CD4-positive, alpha-beta T cell treated with Interleukin-15 for 4 hours (primary cell): Measurements from ENCODE around the gene PWWP2B.

ENCODE experiments used
- DNase-seq: peaks from one replicate; pipeline ENCODE4 v3.0.0-alpha.2; 2020; ENCODE audit warnings: low spot score

PWWP2B gene

DNA sequence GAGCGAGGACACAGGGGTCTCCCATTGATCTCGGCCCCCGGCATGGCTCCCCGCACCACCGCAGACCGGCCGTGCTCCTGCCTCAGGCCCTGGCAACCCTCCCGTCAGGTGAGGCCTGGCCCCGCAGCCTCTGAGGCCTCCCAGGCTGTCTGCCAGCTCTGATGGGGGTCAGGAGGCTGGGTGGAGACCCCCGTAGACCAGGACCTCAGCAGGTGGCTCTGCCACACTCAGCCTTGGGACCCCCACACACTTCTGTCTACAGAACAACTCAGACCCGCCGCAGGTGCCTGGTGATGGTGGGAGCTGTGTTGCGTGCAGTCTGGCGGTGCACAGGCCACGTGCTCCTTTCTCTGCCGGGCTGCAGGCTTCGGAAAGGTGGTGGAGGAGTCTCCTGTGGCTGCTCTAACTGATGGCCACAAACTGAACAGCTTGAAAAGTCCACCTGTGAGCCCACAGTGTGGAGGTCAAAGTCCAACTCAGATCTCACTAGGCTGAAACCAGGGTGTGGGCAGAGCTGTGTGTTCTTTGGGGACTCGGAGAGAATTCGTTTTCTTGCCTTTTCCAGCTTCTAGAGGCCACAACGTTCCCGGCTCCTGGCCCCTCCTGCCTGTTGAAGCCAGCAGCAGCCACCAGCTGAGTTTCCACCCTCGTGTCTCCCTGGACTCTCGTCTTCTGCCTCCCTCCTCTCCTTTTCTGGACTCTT, 62.5 kb downstream of the PWWP2B start:
- no peak for DNase-seq

DNA sequence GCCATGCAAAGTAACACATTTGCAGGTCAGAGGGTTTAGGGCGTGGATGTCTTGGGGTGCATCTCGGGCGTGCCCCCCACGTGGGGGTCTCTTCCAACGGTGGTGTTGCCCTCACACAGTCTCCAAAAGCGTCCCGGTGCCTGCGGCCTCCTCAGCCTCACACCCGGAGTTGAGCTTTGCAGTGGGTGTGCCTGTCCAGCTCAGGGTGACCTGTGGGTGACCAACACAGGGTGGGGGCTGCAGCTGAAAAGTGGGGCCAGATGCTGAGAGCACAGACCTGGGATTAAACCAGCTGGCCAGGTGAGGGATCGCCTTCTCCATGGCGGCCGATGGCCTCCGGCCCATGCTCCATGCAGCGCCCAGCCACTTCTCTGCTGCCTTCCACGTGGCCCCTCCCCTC, 63.1 kb downstream of the PWWP2B start:
- DNase-seq = no peak

DNA sequence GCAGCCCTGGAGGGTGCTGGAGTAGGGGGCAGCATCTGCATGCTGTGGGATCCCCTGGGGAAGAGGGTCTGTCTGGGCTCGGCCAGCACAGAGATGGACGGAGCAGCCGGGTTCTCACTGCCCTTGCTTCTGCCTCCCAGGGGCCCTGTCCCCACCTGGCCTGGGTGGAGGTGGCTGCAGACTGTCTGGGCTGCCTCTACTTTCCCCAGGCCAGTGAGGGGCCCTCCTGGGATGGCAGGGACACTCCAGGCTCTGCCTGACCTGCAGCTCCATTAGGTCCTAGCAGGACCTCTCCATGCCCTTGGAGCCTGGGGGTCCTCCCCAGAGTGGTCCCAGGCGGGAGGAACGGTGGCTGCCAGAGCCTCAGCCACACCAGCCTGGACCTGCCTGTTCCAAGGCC, 63.7 kb downstream of the PWWP2B start:
- no peak for DNase-seq

DNA sequence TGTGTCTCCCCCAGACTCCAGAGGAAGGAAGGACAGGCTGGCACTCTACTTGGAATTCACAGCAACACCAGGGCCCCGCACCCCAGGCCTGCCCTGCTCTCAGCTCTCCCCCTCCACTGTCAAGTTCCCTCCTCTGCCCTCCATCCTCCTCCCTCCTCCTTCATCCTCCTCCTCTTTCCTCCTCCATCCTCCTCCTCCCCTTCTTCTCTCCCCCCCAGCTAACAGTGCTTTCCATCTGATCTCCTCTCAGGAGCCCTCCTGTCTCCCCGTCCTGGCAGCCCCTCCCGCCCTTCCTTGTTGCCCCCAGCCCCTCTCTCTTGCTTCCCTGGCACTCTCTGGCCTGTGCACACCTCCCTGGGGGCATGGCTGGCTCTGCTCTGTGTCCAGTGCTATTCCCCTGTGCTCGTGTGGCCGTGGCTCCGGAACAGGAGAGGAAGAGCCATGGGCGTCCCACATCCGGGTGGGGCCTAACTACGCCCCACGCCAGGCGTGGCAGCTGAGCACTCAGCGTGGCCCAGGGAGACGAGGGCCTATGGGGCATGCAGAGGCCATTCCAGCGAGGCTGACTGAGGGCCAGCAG, 64.2 kb downstream of the PWWP2B start:
- no peak for DNase-seq

DNA sequence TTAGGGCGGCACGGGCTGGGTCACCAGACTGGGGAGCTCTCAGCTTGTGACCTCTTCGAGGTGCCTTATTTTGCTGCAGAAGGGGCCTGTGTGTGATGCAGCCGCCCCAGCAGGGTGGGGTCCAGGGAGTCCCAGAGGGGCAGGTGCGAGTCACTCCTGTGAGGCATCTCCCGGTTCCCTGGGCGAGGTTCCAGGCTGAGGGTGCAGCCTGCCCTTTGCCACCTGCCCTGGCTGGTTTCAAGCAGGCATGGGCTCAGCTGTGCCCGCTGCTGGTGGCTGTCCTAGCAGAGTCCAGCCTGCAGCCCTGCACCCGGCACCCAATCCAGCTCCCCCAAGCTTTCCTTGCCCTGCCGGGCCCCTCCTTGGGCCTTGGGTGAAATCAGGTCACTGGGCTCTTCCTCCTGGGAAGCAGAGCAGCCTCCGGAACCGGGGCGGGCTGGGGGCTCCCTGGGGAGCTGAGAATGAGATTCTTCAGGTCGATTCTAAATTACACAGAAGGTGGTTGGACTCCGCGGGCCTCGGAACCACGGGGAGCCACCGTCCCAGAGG, 64.8 kb downstream of the PWWP2B start:
- no peak for DNase-seq

DNA sequence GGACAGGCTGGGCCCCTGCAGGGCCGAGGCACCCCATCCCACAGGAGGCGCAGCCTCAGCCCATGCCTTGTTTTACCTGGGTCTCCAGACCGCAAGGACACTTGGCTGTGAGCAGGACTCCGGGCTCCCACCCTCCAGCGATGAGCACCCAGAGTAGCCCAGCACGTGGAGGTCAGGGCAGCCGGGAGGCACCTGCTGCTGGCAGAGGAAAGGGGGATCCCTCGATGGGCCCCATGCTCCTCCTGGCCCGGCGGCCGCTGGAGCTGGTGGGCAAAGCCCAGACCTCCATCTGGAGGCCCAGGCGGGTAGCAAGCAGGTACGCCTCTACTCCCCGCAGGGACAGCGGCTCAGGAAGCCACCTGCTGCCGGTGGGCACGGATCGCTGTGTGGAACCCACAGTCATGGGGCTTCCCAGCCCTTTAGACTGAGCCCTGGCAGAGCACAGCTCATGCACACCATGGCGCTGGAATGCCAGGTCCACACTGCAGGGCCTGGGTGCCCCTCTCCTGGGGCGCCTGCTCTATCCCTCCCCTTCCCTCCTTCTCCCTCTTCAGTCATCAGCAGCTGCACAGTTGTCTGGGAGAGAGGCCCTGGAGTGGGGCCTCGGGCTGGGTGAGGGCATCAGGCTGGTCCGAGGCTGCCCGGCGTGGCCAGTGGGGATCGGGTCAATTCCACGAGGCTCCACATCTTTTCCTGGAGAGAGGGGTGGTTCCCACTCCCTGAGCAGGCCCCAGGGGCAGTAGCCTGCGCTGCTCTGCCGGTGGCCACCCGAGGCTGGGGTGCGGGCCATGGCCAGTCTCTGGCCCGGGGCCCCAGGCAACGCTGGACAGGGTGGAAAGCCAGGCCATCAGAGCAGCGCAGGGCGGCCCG, 65.7 kb downstream of the PWWP2B start:
- no peak for DNase-seq

DNA sequence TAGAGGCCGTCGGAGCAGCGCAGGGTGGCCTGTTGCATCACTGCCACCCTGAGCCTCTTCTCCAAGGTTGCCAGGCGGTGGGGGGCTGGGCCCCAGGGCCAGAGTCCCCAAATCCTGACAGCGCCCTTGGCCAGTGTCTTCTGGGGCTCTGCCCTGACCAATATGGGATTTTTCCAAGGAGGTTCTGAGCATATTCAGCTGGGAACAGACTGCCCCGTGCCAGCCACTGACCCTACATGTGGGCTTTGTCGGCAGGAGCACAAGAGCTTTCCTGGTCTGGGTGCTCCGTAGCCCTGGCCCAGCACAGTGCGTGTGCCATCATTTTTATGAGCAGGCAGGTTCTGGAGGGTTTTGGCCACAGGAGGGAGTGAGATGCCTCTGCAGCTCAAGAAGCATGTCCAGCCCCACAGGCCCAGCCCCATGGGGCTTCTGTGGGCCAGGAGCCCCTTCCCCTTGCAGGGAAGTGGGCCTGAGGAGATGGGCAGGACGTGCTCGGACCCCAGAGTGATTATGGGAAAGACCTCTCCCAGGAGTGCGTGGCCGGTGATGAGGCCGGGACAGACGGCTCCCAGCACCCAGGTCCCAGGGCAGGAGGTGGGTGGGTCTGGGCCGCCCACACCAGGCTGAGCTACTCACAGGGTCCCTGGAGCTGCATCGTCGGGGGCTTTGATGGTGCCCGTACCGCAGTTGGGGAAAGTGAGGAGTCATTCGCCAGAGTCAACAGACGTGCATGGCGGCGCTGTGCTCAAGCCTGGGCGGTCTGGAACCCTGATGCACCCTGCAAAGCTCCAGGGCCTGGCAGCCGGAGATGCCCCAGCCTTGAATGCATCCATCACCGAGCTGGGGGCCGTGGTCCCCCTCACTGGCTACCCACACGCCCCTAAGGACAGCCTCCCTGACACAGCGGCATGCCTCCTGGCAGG, 66.6 kb downstream of the PWWP2B start:
- DNase-seq = no peak

DNA sequence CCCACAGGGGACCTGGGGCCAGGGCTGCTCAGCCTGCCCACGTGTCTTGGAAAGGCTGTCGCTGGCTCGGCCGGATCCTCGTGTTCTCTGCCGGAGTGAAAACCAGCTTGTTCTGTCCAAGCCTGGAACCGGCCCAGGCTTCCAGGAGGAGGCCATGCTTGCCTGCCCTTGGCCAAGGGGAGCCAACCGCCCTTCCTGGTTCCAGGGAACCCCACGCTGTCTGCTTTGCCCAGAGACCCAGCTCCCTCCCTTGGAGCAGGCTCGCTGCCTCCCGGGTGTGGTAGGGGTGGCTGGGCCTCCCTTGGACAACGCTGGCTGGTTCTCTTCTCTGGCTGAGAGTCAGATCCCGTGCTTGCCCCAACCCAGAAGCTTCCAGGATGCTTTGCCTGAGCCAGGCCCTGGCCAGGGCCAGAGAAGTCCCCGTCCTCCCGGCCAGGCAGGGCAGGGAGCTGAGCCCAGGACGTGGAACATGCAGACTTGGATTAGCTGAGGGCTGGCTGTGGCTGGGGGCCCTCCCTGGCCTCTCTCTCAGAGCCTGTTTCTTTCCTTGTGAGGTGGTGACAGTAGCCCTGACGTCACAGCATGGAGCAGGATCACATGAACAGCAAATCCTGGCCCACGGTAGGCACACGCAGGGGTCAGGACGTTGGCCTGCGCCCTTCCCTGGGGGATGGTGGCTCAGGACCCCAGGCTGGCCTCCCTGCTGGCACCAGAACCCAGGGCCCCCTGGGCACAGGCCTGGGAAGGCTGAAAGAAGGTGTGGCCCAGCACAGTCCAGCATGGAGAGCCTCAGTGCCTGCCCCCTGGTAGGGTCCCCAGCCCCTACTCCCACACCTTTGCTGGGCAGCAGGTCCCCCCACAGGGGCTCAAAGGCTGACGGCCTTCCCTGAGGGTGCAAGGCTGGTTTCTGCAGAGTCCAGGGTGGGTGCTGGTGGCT, 67.5 kb downstream of the PWWP2B start:
- DNase-seq = no peak

DNA sequence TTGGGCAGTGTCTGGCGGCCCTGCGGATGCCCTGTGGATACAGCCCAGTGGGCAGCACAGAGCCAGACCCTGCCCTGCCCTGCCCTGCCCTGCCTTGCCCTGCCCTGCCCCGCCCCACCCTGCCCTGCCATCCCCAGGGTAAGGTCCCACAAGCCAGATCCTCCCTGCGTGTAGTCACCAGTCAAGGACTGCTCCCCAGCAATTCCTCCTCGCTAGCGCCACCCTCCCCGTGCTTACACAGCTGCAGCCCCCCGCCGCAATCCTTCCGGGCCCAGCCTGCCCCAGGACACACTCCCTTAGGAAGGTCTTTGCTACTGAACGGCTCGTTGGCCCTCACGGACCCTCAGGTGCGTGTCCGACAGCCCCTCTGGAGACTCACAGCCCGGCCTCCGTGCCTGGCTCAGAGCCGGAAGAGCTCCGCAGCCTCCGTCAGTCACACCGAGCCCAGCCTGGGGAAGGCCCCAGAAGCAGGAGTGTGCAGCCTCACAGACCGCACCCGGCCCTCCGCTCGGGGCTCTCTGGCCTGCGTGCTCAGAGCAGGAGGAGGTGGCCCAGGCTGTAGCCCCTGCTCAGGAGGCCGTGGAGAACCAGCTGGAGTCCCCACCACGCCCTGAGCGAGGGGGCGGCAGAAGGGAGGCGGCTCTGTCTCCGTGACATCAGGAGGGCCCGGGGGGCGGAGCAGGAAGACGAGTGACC, 68.3 kb downstream of the PWWP2B start:
- no peak for DNase-seq

DNA sequence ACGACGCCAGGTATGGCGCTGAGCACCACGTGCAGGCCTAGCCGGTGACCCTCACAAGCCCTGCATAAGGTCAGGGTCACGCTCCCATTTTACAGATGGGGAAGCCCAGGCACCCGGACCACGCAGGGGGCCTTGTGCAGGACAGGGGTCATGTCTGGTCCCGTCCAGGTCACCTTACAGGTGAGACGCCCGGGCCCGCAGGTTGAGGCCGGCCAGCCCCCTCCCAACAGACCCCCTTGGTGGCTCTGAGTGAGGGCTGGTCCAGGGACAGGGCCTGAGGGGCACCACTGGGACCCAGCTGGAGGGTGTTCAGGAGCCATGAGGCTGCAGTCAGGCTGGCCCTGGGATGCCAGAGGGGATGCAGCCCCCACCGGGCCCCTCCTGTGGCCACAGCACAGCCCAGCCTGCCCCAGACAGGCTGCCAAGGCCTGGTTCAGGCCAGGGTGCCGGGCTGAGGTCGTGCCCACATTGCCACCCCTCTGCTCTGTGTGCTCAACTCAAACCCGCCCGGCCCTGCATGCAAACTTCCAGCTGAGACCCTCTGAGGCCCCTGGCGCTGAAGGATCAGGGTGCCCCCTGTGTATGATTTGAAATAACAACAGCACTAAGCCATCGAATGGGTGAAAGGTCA, 69.0 kb downstream of the PWWP2B start:
- no peak for DNase-seq

DNA sequence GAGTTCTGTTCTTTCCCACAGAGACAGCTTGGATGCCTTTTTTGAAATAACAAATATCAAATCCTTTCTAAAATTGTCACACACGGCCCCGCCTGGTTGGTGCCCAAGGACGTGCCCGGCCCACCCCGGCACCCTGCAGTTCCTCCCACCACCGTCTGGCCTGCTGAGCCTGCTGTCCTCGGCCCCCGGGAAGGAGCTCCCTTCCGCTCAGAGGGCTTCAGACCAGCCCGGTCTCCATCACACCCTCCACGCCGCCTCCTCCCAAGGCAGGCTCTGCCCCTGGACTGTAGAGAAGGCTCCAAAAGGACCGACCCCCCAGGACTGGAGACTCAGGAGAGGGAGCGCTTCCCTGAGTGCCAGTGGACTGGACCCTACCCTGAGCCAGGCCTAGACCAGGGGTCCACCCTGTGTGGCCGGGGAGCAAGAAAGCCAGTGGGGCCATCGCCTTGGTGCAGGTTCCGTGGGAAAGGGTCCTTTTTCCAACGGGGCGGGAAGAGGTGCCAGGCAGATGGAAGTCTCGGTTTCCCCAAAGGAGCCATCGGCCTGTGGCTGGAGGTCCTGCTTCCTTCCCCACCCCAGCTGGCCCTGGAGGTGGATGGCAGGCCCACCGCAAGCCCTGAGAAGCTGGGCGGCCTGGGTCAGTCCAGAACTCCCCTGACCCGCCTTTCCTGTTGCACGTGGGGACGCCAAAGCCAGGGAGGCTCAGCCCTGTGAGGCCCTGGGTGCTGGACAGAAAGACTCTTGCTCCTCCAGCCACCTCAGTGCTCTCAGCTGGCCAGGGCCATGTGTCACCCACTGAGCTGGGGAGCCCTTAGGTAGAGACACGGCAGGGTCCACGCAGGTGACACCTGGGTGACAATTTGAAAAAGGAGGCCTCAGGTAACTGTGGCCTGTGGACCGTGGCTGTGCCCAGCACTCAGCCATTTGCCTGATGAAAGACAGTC, 69.8 kb downstream of the PWWP2B start:
- no peak for DNase-seq
